ENCODE data around the gene AUTS2. TPM values are rescaled to one million over a fixed set of nuclear protein-coding genes. Genes with fewer than 3 reads are reported as not detected.

The AUTS2 gene
- total and polyA plus RNA-seq, 10 of the 15 experiments (the other 5 are each of a cell fraction or from before 2014, with no cell fraction given) = 6.4 to 55.6 (median 21.6) TPM

DNA sequence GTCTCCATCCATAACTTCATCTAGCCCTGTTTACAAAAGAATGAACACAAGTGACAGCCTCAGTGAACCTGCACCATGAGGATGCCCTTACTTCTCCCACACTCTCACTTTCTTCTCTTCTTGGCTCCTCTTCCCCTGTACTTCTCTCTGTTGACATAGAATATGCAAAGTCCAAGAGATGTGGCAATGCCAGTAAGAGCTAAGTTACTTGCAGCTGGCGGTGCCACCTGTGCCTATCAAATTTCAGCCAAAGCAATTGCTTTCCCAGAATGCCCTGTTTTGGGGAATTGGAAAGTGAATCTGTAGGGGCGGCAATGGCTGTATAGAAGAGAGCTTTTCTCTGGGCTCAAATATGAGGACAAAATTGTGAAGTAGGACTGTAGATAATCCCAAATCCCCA, 557.8 kb downstream of the AUTS2 start:
- no peak overlapping the region for H3K4me3 ChIP-seq
- no peak overlapping the region for H3K9ac ChIP-seq (ENCODE audit: control insufficient read depth, insufficient read depth, low read length)
- intact Hi-C loops (cut with micrococcal nuclease; ENCODE audit: unreplicated experiment) = no loop called here
- H3K4me1 ChIP-seq (ENCODE audit: control insufficient read depth, insufficient read depth, low read length) = no peaks in the 10 kb centered on the region
- no peaks in the 10 kb centered on the region for H3K27me3 ChIP-seq (replicated peaks in 1 of 2; ENCODE audit: control insufficient read depth in 2 of 2, insufficient read depth in 2 of 2, low read length in 1 of 2)
- no peak overlapping the region for H3K4me2 ChIP-seq (ENCODE audit: control insufficient read depth, insufficient read depth)
- SMC1A ChIA-PET (ENCODE audit: uncharacterized antibody, unreplicated experiment) = interaction anchor here (0.5 kb wide), 1 partner anchor 935 kb away, joined by 3 read pairs; no protein-coding TSS in a partner anchor
- H3K36me3 ChIP-seq (ENCODE audit: control insufficient read depth in 2 of 2, insufficient read depth in 2 of 2, low read length in 1 of 2) = no peaks in the 10 kb centered on the region
- H4K20me1 ChIP-seq (ENCODE audit: control insufficient read depth, insufficient read depth) = no peaks in the 10 kb centered on the region
- DNase-seq (ENCODE audit: low read depth, low spot score) = no peak
- no peaks in the 10 kb centered on the region; the same call in 2 of the 3 replicates for H3K9me3 ChIP-seq (replicated peaks; ENCODE audit: control insufficient read depth, insufficient read depth, low read length)
- POLR2A ChIA-PET = interaction anchor here (0.7 to 1.4 kb wide), 2 partner anchors 16 to 21 kb away, joined by 3 to 5 read pairs; no protein-coding TSS in a partner anchor
- no peaks in the 10 kb centered on the region for H3K79me2 ChIP-seq (ENCODE audit: control insufficient read depth, insufficient read depth, low read length)
- ATAC-seq = no peak
- FAIRE-seq = no peak
- TF ChIP-seq RUNX3 (IDR thresholded peaks at IDR 0.05; ENCODE audit: low read length) (no peak), ZNF384 (IDR thresholded peaks at IDR 0.05; ENCODE audit: borderline replicate concordance, low read depth, low read length) (no peak), HDAC2 (IDR thresholded peaks at IDR 0.05) (no peak), IRF4 (IDR thresholded peaks at IDR 0.05; ENCODE audit: low read depth, low read length) (no peak), RELA (IDR thresholded peaks at IDR 0.05; ENCODE audit: borderline replicate concordance, partially characterized antibody) (no peak), TCF7 (IDR thresholded peaks at IDR 0.05; ENCODE audit: borderline replicate concordance) (no peak), SREBF1 (IDR thresholded peaks at IDR 0.05; ENCODE audit: low read length) (no peak), DPF2 (IDR thresholded peaks at IDR 0.05) (no peak), MXI1 (IDR thresholded peaks at IDR 0.05; ENCODE audit: low read depth, low read length) (no peak), TBL1XR1 (IDR thresholded peaks at IDR 0.05; ENCODE audit: low read depth, low read length) (no peak), ZNF622 (IDR thresholded peaks at IDR 0.05) (no peak), KDM1A (IDR thresholded peaks at IDR 0.05; ENCODE audit: borderline replicate concordance) (no peak)
- TF ChIP-seq, protein P1, sequence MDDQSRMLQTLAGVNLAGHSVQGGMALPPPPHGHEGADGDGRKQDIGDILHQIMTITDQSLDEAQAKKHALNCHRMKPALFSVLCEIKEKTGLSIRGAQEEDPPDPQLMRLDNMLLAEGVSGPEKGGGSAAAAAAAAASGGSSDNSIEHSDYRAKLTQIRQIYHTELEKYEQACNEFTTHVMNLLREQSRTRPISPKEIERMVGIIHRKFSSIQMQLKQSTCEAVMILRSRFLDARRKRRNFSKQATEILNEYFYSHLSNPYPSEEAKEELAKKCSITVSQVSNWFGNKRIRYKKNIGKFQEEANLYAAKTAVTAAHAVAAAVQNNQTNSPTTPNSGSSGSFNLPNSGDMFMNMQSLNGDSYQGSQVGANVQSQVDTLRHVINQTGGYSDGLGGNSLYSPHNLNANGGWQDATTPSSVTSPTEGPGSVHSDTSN (IDR thresholded peaks at IDR 0.05; ENCODE audit: insufficient replicate concordance, low read depth, low read length) = no peak
- TF ChIP-seq, protein P2, sequence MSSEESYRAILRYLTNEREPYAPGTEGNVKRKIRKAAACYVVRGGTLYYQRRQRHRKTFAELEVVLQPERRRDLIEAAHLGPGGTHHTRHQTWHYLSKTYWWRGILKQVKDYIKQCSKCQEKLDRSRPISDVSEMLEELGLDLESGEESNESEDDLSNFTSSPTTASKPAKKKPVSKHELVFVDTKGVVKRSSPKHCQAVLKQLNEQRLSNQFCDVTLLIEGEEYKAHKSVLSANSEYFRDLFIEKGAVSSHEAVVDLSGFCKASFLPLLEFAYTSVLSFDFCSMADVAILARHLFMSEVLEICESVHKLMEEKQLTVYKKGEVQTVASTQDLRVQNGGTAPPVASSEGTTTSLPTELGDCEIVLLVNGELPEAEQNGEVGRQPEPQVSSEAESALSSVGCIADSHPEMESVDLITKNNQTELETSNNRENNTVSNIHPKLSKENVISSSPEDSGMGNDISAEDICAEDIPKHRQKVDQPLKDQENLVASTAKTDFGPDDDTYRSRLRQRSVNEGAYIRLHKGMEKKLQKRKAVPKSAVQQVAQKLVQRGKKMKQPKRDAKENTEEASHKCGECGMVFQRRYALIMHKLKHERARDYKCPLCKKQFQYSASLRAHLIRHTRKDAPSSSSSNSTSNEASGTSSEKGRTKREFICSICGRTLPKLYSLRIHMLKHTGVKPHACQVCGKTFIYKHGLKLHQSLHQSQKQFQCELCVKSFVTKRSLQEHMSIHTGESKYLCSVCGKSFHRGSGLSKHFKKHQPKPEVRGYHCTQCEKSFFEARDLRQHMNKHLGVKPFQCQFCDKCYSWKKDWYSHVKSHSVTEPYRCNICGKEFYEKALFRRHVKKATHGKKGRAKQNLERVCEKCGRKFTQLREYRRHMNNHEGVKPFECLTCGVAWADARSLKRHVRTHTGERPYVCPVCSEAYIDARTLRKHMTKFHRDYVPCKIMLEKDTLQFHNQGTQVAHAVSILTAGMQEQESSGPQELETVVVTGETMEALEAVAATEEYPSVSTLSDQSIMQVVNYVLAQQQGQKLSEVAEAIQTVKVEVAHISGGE (CRISPR knock-in tag; IDR thresholded peaks at IDR 0.05) = no peak
- RAD21 ChIA-PET (ENCODE audit: unreplicated experiment) = no interaction called here
- no peak overlapping the region for H3K27ac ChIP-seq (ENCODE audit: control insufficient read depth, insufficient read depth)
- 47% methylated on average over 2 of the region's 2 CpGs for WGBS (ENCODE audit: insufficient coverage, insufficient replicate concordance, low lambda C conversion rate, missing lambda C conversion rate)
- CTCF ChIA-PET = interaction anchor here (1.0 kb wide), 1 partner anchor 199 kb away, joined by 3 read pairs; no protein-coding TSS in a partner anchor
- no peak overlapping the region for H2AFZ ChIP-seq (ENCODE audit: control insufficient read depth, low read depth, low read length)
- in situ Hi-C loops (cut with MboI) = no loop called here
- BruUV-seq (replicated peaks) = no TSS peak

All from GM12878 (cell line).